Activated naive CD4-positive, alpha-beta T cell treated with anti-CD3 and anti-CD28 coated beads for 36 hours (primary cell): ENCODE measurements around the gene LY6G6F. TPM values are rescaled to one million over a fixed set of nuclear protein-coding genes. Genes with fewer than 3 reads are reported as not detected.

Experiments
- CTCF ChIA-PET: fragments of 350-600 bp; sonication (Branson Sonifier 250); formaldehyde crosslinking; loops from one replicate; lab custom pipeline; 2021; ENCODE audit warnings: antibody characterized with exemption; lab: Charles Lee
- DNase-seq: peaks from one replicate; pipeline ENCODE4 v3.0.0-alpha.2; 2020
- H3K27ac Mint-ChIP-seq: one replicate; pipeline ENCODE4 v1.8.0; 2021; ENCODE audit warnings: mild to moderate bottlenecking, mixed read lengths
- H3K27me3 Mint-ChIP-seq: one replicate; pipeline ENCODE4 v1.8.0; 2021; ENCODE audit warnings: low read depth, mixed read lengths
- H3K36me3 Mint-ChIP-seq: one replicate; pipeline ENCODE4 v1.8.0; 2021; ENCODE audit warnings: low read depth, mixed read lengths
- H3K4me1 Mint-ChIP-seq: one replicate; pipeline ENCODE4 v1.8.0; 2021; ENCODE audit warnings: low read depth, mixed read lengths
- H3K4me3 Mint-ChIP-seq: one replicate; pipeline ENCODE4 v1.8.0; 2021; ENCODE audit warnings: mild to moderate bottlenecking, moderate library complexity, mixed read lengths
- H3K9me3 Mint-ChIP-seq: one replicate; pipeline ENCODE4 v1.8.0; 2021; ENCODE audit warnings: mixed read lengths
- intact Hi-C: fragments of 100-400 bp; cut with micrococcal nuclease; formaldehyde crosslinking; loops from one replicate; pipeline ENCODE4 v1.15.1; 2023
- total RNA-seq, 2 experiments: library from RNA; stranded (reverse); gene quantifications; one replicate each; pipeline ENCODE4 v1.2.3, GENCODE V29; 2021

The LY6G6F gene
- not detected for total RNA-seq

DNA sequence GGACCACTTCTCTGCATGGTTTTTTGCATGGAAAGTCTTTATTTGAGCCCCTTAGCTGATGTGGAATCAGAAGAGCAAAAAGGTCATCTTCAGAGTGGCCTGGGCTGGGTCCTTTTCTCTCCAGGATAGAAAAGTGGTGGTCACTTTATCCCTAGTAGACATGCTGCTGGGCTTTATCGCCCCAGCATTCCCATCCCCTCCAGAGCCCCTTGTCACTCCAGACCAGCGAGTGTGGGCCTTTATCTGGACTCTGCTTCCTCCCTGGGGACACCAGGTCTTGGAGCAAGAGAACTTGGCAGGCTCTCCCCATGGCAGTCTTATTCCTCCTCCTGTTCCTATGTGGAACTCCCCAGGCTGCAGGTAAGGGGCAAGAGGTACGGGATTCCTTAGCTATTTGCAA lies at the start of gene LY6G6F:
Gene LY6G6F (plus strand): TSS at position 268 of the 400 bp plus-strand sequence. CDS start 41 bp downstream, at position 309.
- Mint-ChIP-seq H3K27ac (no peak within 1 kb of the TSS), H3K36me3 (peaks cover 5% of the 10 kb centered on the region), H3K27me3 (no peaks in the 10 kb centered on the region), H3K4me3 (no peak within 1 kb of the TSS), H3K4me1 (peaks cover 16% of the 10 kb centered on the region), H3K9me3 (no peaks in the 10 kb centered on the region)
- CTCF ChIA-PET: interaction anchor here (1.1 kb wide), 1 partner anchor 32 kb away, joined by 3 read pairs; no protein-coding TSS in a partner anchor
- intact Hi-C loops: no loop called here
- no peak for DNase-seq

GRCh38 chr6:31657406-31658157 lies 49.1 kb upstream of the LY6G6F start:
- peaks cover 55% of the 10 kb centered on the region for H3K4me1 Mint-ChIP-seq
- CTCF ChIA-PET: interaction anchor here (1.0 kb wide), 1 partner anchor 170 kb away, joined by 3 read pairs; the partner anchor contains the start of gene HSPA1B
- DNase-seq: peak; percentile 56
- peaks cover 32% of the 10 kb centered on the region for H3K36me3 Mint-ChIP-seq
- H3K9me3 Mint-ChIP-seq: no peaks in the 10 kb centered on the region
- intact Hi-C loops: no loop called here
- H3K27me3 Mint-ChIP-seq: no peaks in the 10 kb centered on the region
- no peak overlapping the region for H3K4me3 Mint-ChIP-seq
- H3K27ac Mint-ChIP-seq: peak overlapping the region; percentile 67

GRCh38 chr6:31658158-31658688 lies 48.4 kb upstream of the LY6G6F start:
- peaks cover 34% of the 10 kb centered on the region for H3K36me3 Mint-ChIP-seq

DNA sequence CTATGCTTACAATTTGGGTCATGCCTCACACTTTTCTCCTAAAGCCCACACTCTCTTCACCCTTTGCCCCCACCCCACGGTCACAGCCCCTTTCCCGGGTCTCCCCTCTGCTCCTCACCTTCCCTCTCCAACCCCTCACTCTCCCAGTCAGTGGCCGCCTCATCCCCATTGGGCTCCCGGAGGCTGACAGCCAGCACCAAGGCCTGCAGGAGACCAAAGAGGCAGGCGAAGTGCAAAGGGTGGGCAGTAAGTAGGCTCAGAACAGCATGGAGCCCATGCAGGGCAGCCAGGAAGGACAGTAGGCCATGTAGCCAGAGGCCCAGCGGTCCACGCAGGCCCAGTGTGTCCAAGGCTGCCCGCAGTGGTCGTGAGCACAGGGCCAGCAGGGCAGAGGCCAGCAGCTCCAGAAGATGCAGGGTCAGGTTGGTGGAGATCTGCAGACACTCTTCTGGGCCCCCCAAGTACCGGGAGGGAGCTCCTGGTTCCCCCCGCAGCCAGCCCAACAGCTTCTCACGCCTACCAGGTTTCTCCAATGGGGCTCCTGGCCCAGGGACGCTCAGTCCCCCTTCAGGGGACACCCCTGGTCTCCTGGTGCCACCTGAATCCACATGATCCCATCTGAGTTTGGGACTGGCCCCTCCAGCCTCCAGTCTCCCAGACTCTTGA lies 47.5 kb upstream of the LY6G6F start:
- Mint-ChIP-seq H3K4me1 (peaks cover 64% of the 10 kb centered on the region), H3K36me3 (peaks cover 43% of the 10 kb centered on the region), H3K27ac (peak overlapping the region; percentile 94), H3K9me3 (no peaks in the 10 kb centered on the region), H3K27me3 (no peaks in the 10 kb centered on the region), H3K4me3 (peak overlapping the region; percentile 91)
- CTCF ChIA-PET: interaction anchor here (0.6 kb wide), 2 partner anchors 132 to 231 kb away, joined by 3 read pairs; no protein-coding TSS in a partner anchor
- DNase-seq: no peak
- intact Hi-C loops: no loop called here

More at GRCh38 chr6:31658158-31658688, 48.4 kb upstream of the LY6G6F start:
- peaks cover 60% of the 10 kb centered on the region for H3K4me1 Mint-ChIP-seq
- CTCF ChIA-PET: interaction anchor here (1.0 kb wide), 1 partner anchor 169 kb away, joined by 3 read pairs; the partner anchor contains the start of gene HSPA1B
- intact Hi-C loops: no loop called here
- H3K27me3 Mint-ChIP-seq: no peaks in the 10 kb centered on the region
- H3K27ac Mint-ChIP-seq: peak overlapping the region; percentile 67
- no peak overlapping the region for H3K4me3 Mint-ChIP-seq
- no peaks in the 10 kb centered on the region for H3K9me3 Mint-ChIP-seq
- DNase-seq: no peak

DNA sequence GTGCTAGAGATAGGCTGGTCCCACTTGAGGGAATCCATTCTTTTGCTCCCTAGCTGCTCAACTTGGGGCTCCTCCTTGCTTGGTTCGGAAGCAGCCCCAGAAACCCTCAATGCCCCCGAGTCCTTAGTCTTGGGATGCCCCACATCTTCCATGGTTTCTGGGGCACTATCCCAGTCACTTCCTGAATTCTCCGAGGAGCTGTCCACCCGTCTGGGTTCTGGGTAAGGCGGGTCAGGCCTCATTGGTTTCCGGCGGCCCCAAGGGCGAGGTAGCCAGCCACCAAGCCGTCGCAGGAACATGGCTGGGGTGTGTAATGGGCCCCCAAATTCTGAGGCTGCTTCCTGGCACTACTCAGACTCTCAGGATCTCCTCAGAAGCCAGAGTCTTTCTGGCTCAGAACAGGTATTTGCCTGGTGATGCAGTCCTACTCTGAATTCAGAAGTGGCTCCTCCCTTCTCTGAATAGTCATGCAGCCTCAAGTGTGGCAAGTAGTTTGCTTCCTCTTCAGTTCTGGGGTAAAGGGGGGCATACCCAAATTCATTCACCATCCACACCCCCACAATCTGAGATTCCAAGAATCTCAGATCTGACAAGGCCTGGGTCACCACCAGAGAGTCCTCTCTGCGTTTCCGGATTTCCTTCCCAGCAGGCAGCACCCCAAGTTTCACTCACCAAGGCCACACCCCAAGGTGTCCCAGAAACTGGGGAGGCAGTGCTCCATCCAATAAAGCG lies 46.9 kb upstream of the LY6G6F start:
- intact Hi-C loops: loop anchor here (1.0 to 10.0 kb wide), 3 partner anchors 8 to 1185 kb away; partner anchors contain the start of genes BAG6, MICA and PSMB8
- no peaks in the 10 kb centered on the region for H3K27me3 Mint-ChIP-seq
- H3K27ac Mint-ChIP-seq: peak overlapping the region; percentile 94
- CTCF ChIA-PET: interaction anchor here (0.6 kb wide), 1 partner anchor 131 kb away, joined by 3 read pairs; no protein-coding TSS in a partner anchor
- H3K4me1 Mint-ChIP-seq: peaks cover 71% of the 10 kb centered on the region
- peaks cover 50% of the 10 kb centered on the region for H3K36me3 Mint-ChIP-seq
- H3K9me3 Mint-ChIP-seq: no peaks in the 10 kb centered on the region
- peak; percentile 59 for DNase-seq
- H3K4me3 Mint-ChIP-seq: peak overlapping the region; percentile 91

- H3K4me3 Mint-ChIP-seq: peak within 1 kb of the TSS; percentile 91
- CTCF ChIA-PET: interaction anchor here (0.7 to 1.7 kb wide), 4 partner anchors 30 to 220 kb away, joined by 3 read pairs; no protein-coding TSS in a partner anchor
- H3K9me3 Mint-ChIP-seq: no peaks in the 10 kb centered on the region
- peak; percentile 72 for DNase-seq
- H3K4me1 Mint-ChIP-seq: peaks cover 71% of the 10 kb centered on the region
- peaks cover 52% of the 10 kb centered on the region for H3K36me3 Mint-ChIP-seq
- intact Hi-C loops: loop anchor here (1.0 to 10.0 kb wide), 3 partner anchors 8 to 1184 kb away; partner anchors contain the start of genes BAG6, MICA and PSMB8
- H3K27me3 Mint-ChIP-seq: no peaks in the 10 kb centered on the region
- H3K27ac Mint-ChIP-seq: peak within 1 kb of the TSS; percentile 94
These were observed 46.0 kb upstream of the LY6G6F start, which contains the start of gene C6orf47 for GRCh38 chr6:31660381-31661261. Gene C6orf47, minus strand, starts transcription at chr6:31660778. Its CDS starts 831 bp downstream, at chr6:31659947.

GRCh38 chr6:31661262-31662123 lies 45.2 kb upstream of the LY6G6F start:
- peak overlapping the region; percentile 86 for H3K27ac Mint-ChIP-seq
- intact Hi-C loops: loop anchor here (5.0 to 10.0 kb wide), 2 partner anchors 259 to 1183 kb away; partner anchors contain the start of genes MICA and PSMB8

GRCh38 chr6:31662124-31662723 lies 44.4 kb upstream of the LY6G6F start:
- intact Hi-C loops: loop anchor here (5.0 to 10.0 kb wide), 2 partner anchors 260 to 1183 kb away; partner anchors contain the start of genes MICA and PSMB8

More at GRCh38 chr6:31661262-31662123, 45.2 kb upstream of the LY6G6F start:
- no peaks in the 10 kb centered on the region for H3K9me3 Mint-ChIP-seq
- no peaks in the 10 kb centered on the region for H3K27me3 Mint-ChIP-seq
- CTCF ChIA-PET: interaction anchor here (1.0 to 1.7 kb wide), 4 partner anchors 29 to 291 kb away, joined by 3 read pairs; no protein-coding TSS in a partner anchor
- peak overlapping the region; percentile 91 for H3K4me3 Mint-ChIP-seq
- DNase-seq: no peak
- H3K4me1 Mint-ChIP-seq: peaks cover 70% of the 10 kb centered on the region
- H3K36me3 Mint-ChIP-seq: peaks cover 56% of the 10 kb centered on the region

GRCh38 chr6:31663126-31663960 lies 43.3 kb upstream of the LY6G6F start:
- DNase-seq: no peak
- intact Hi-C loops: loop anchor here (5.0 to 10.0 kb wide), 2 partner anchors 261 to 1181 kb away; partner anchors contain the start of genes MICA and PSMB8
- CTCF ChIA-PET: interaction anchor here (1.0 to 1.5 kb wide), 3 partner anchors 10 to 289 kb away, joined by 3 to 4 read pairs (median 4); partner anchors contain the start of gene BAG6
- Mint-ChIP-seq H3K27ac (peak overlapping the region; percentile 97), H3K4me1 (peaks cover 76% of the 10 kb centered on the region), H3K27me3 (no peaks in the 10 kb centered on the region), H3K9me3 (no peaks in the 10 kb centered on the region), H3K4me3 (peak overlapping the region; percentile 95), H3K36me3 (peaks cover 65% of the 10 kb centered on the region)

More at GRCh38 chr6:31662124-31662723, 44.4 kb upstream of the LY6G6F start:
- no peaks in the 10 kb centered on the region for H3K9me3 Mint-ChIP-seq
- peak overlapping the region; percentile 40 for H3K4me3 Mint-ChIP-seq
- H3K27ac Mint-ChIP-seq: peak overlapping the region; percentile 82
- H3K27me3 Mint-ChIP-seq: no peaks in the 10 kb centered on the region
- H3K36me3 Mint-ChIP-seq: peaks cover 60% of the 10 kb centered on the region
- CTCF ChIA-PET: interaction anchor here (1.5 to 1.7 kb wide), 2 partner anchors 111 to 290 kb away, joined by 3 read pairs; no protein-coding TSS in a partner anchor
- DNase-seq: no peak
- H3K4me1 Mint-ChIP-seq: peaks cover 76% of the 10 kb centered on the region
